H9 (cell line): ENCODE results near the gene CC2D1A. TPM values are rescaled to one million over a fixed set of nuclear protein-coding genes. Genes with fewer than 3 reads are reported as not detected.
A peak's percentile ranks its signal among the peaks of the same experiment; 100 is the strongest.

Source experiments
- DNase-seq: peaks from one replicate; pipeline ENCODE4 v3.0.0-alpha.2; 2017
- H2AFZ ChIP-seq: one replicate; pipeline ENCODE4 v1.6.1; 2013; ENCODE audit warnings: mild to moderate bottlenecking, low read length, control low read depth, moderate library complexity
- H2AK5ac ChIP-seq: 2 replicates; pipeline ENCODE4 v1.6.1; 2013; ENCODE audit warnings: low read length, control low read depth, mixed read lengths; ENCODE audit not compliant: insufficient read length
- H2BK120ac ChIP-seq: one replicate; pipeline ENCODE4 v1.6.1; 2013; ENCODE audit warnings: low read depth, mild to moderate bottlenecking, low read length, control low read depth, inconsistent platforms; ENCODE audit not compliant: poor library complexity, severe bottlenecking
- H2BK12ac ChIP-seq: 2 replicates; pipeline ENCODE4 v1.6.1; 2013; ENCODE audit warnings: low read length, control low read depth, mixed read lengths, low read depth; ENCODE audit not compliant: insufficient read length
- H2BK15ac ChIP-seq: 2 replicates; pipeline ENCODE4 v1.6.1; 2013; ENCODE audit warnings: low read depth, low read length, control low read depth
- H2BK20ac ChIP-seq: one replicate; pipeline ENCODE4 v1.6.1; 2013; ENCODE audit warnings: low read depth, mild to moderate bottlenecking, low read length, control low read depth, inconsistent platforms; ENCODE audit not compliant: poor library complexity, severe bottlenecking
- H2BK5ac ChIP-seq: 2 replicates; pipeline ENCODE4 v1.6.1; 2013; ENCODE audit warnings: low read length, control low read depth, mixed read lengths; ENCODE audit not compliant: insufficient read length
- H3K14ac ChIP-seq: 2 replicates; pipeline ENCODE4 v1.6.1; 2013; ENCODE audit warnings: low read length, control low read depth; ENCODE audit not compliant: insufficient read depth
- H3K18ac ChIP-seq: 2 replicates; pipeline ENCODE4 v1.6.1; 2013; ENCODE audit warnings: low read depth, mild to moderate bottlenecking, mixed read lengths, low read length, control low read depth; ENCODE audit not compliant: insufficient read length
- H3K23ac ChIP-seq: 2 replicates; pipeline ENCODE4 v1.6.1; 2013; ENCODE audit warnings: low read length, control low read depth, mixed read lengths, low read depth; ENCODE audit not compliant: insufficient read length
- H3K23me2 ChIP-seq: 2 replicates; pipeline ENCODE4 v1.6.1; 2013; ENCODE audit warnings: low read depth, mild to moderate bottlenecking, mixed read lengths, low read length, control low read depth; ENCODE audit not compliant: insufficient read length, poor library complexity, severe bottlenecking
- H3K27ac ChIP-seq: 2 replicates; pipeline ENCODE4 v1.5.1; 2013; ENCODE audit warnings: low read length, control low read depth, mixed read lengths, low read depth; ENCODE audit not compliant: insufficient read length
- H3K27me3 ChIP-seq: 2 replicates; pipeline ENCODE4 v1.6.1; 2013; ENCODE audit warnings: low read length, control low read depth, inconsistent platforms; ENCODE audit not compliant: insufficient read depth
- H3K4ac ChIP-seq: 2 replicates; pipeline ENCODE4 v1.6.1; 2013; ENCODE audit warnings: low read depth, mild to moderate bottlenecking, control low read depth, inconsistent platforms, low read length, moderate library complexity
- H3K4me1 ChIP-seq: 2 replicates; pipeline ENCODE4 v1.6.1; 2013; ENCODE audit warnings: low read length, control low read depth, inconsistent platforms; ENCODE audit not compliant: insufficient read depth
- H3K4me2 ChIP-seq: 2 replicates; pipeline ENCODE4 v1.6.1; 2013; ENCODE audit warnings: low read length, control low read depth, mixed read lengths; ENCODE audit not compliant: insufficient read length, insufficient read depth
- H3K56ac ChIP-seq: 2 replicates; pipeline ENCODE4 v1.6.1; 2013; ENCODE audit warnings: low read depth, mild to moderate bottlenecking, mixed read lengths, low read length, control low read depth; ENCODE audit not compliant: insufficient read length
- H3K79me1 ChIP-seq: 2 replicates; pipeline ENCODE4 v1.6.1; 2013; ENCODE audit warnings: low read depth, mild to moderate bottlenecking, moderate library complexity, low read length, control low read depth, inconsistent platforms; ENCODE audit not compliant: insufficient read depth, poor library complexity, severe bottlenecking
- H3K79me2 ChIP-seq: 2 replicates; pipeline ENCODE4 v1.6.1; 2013; ENCODE audit warnings: low read length, control low read depth, inconsistent platforms; ENCODE audit not compliant: insufficient read depth
- H3K9ac ChIP-seq: 2 replicates; pipeline ENCODE4 v1.6.1; 2013; ENCODE audit warnings: low read length, control low read depth, mixed read lengths; ENCODE audit not compliant: insufficient read length; ENCODE audit errors: extremely low read depth
- H3K9me3 ChIP-seq: one replicate; pipeline ENCODE4 v1.6.1; 2013; ENCODE audit warnings: low read depth, low read length, inconsistent platforms; ENCODE audit not compliant: control insufficient read depth
- H3T11ph ChIP-seq: one replicate; pipeline ENCODE4 v1.6.1; 2013; ENCODE audit warnings: mild to moderate bottlenecking, low read length, control low read depth, inconsistent platforms
- H4K20me1 ChIP-seq: one replicate; pipeline ENCODE4 v1.6.1; 2013; ENCODE audit not compliant: control insufficient read depth, insufficient read length, insufficient read depth
- H4K5ac ChIP-seq: 2 replicates; pipeline ENCODE4 v1.6.1; 2013; ENCODE audit warnings: low read depth, mild to moderate bottlenecking, mixed read lengths, low read length, control low read depth; ENCODE audit not compliant: insufficient read length
- H4K8ac ChIP-seq: replicated peaks from 2 replicates; pipeline ENCODE4 v1.6.1; 2013; ENCODE audit warnings: low read length, control low read depth, mixed read lengths, low read depth; ENCODE audit not compliant: insufficient read length
- H4K91ac ChIP-seq: 2 replicates; pipeline ENCODE4 v1.6.1; 2013; ENCODE audit warnings: low read depth, mild to moderate bottlenecking, moderate library complexity, mixed read lengths, low read length, control low read depth; ENCODE audit not compliant: insufficient read length
- H3K27ac Mint-ChIP-seq, 3 experiments: 2 replicates in 2 of 3; 3 replicates in 1 of 3; pipeline ENCODE4 v1.8.0; 2020 to 2021; ENCODE audit warnings: mixed read lengths in 3 of 3, mild to moderate bottlenecking in 1 of 3, moderate library complexity in 1 of 3
- H3K27me3 Mint-ChIP-seq: 2 replicates; pipeline ENCODE4 v1.8.0; 2021; ENCODE audit warnings: low read depth, mild to moderate bottlenecking, moderate library complexity, mixed read lengths
- H3K36me3 Mint-ChIP-seq, 3 experiments: 2 replicates in 2 of 3; 3 replicates in 1 of 3; pipeline ENCODE4 v1.8.0; 2020 to 2021; ENCODE audit warnings: low read depth in 3 of 3, mixed read lengths in 3 of 3; ENCODE audit not compliant: insufficient read depth in 1 of 3
- H3K4me1 Mint-ChIP-seq, 2 experiments: 2 replicates each; pipeline ENCODE4 v1.8.0; 2020; ENCODE audit warnings: mixed read lengths in 2 of 2
- H3K4me3 Mint-ChIP-seq, 2 experiments: 2 replicates in 1 of 2; 3 replicates in 1 of 2; pipeline ENCODE4 v1.8.0; 2020 to 2021; ENCODE audit warnings: mild to moderate bottlenecking in 2 of 2, mixed read lengths in 2 of 2, moderate library complexity in 1 of 2
- H3K9me3 Mint-ChIP-seq, 2 experiments: 2 replicates in 1 of 2; 3 replicates in 1 of 2; pipeline ENCODE4 v1.8.0; 2020; ENCODE audit warnings: mild to moderate bottlenecking in 2 of 2, mixed read lengths in 2 of 2, moderate library complexity in 1 of 2
- CTCF ChIP-seq: fragments of 200-600 bp; sonication (generic); conservative IDR thresholded peaks from 3 replicates; pipeline ENCODE4 v1.8.0; 2021; ENCODE audit warnings: antibody characterized with exemption, mild to moderate bottlenecking
- WGBS: extraction: QIAGEN DNeasy Blood & Tissue Kit; methylation state at CpG from one replicate; pipeline ENCODE4 v1.1.7; 2013; ENCODE audit warnings: missing lambda C conversion rate, low lambda C conversion rate, mixed read lengths; ENCODE audit not compliant: insufficient read length; ENCODE audit errors: extremely low coverage; 5-methylcytosine and 5-hydroxymethylcytosine counted together
- total RNA-seq: library from RNA; stranded (reverse); gene quantifications from 2 replicates; pipeline ENCODE4 v1.2.1, GENCODE V29; 2021

CC2D1A gene
- total RNA-seq, 1 experiment from 2014 or later, result 48.5 TPM

GRCh38 chr19:13951799-13952153 is 45.8 kb downstream of the CC2D1A start:
- H4K8ac ChIP-seq, result no peak overlapping the region
- no peak for DNase-seq
- no peak overlapping the region for H4K91ac ChIP-seq
- H3K4ac ChIP-seq, result no peak overlapping the region
- Mint-ChIP-seq H3K4me3 (peak overlapping the region; percentile 86 to 92), H3K27ac (peak overlapping the region in 1 of 3 experiments; percentile 87; a peak in 2 of 7 replicates), H3K27me3 (peaks cover 2% of the 10 kb centered on the region; the same call in 1 of the 2 replicates), H3K4me1 (peaks cover 9 to 12% of the 10 kb centered on the region in 2 experiments), H3K36me3 (peaks cover 8 to 22% (median 19%) of the 10 kb centered on the region in 3 experiments; a peak in 5 of 7 replicates), H3K9me3 (no peaks in the 10 kb centered on the region)
- no peaks in the 10 kb centered on the region for H4K20me1 ChIP-seq
- H2AK5ac ChIP-seq, result no peak overlapping the region
- H3T11ph ChIP-seq, result no peak overlapping the region
- no peak overlapping the region for H3K14ac ChIP-seq
- no peak overlapping the region for H2BK5ac ChIP-seq
- H3K23me2 ChIP-seq, result peaks cover 11% of the 10 kb centered on the region
- no peak overlapping the region for H2BK120ac ChIP-seq
- H2BK15ac ChIP-seq, result no peak overlapping the region
- H3K79me2 ChIP-seq, result peaks cover 6% of the 10 kb centered on the region; the same call in 1 of the 2 replicates
- H3K18ac ChIP-seq, result peak overlapping the region; percentile 21
- H2BK12ac ChIP-seq, result no peak overlapping the region
- no peak overlapping the region for H4K5ac ChIP-seq
- H2BK20ac ChIP-seq, result no peak overlapping the region
- H3K9me3 ChIP-seq, result no peaks in the 10 kb centered on the region
- no peak overlapping the region for H2AFZ ChIP-seq
- peak overlapping the region; percentile 66 for H3K4me2 ChIP-seq
- WGBS, result no CpG with 5 or more reads among the region's 20 CpGs
- H3K27me3 ChIP-seq, result no peaks in the 10 kb centered on the region
- no peak for TF ChIP-seq CTCF
- H3K23ac ChIP-seq, result no peak overlapping the region
- peaks cover 8% of the 10 kb centered on the region for H3K79me1 ChIP-seq
- no peak overlapping the region for H3K9ac ChIP-seq
- H3K4me1 ChIP-seq, result no peaks in the 10 kb centered on the region
- H3K56ac ChIP-seq, result no peak overlapping the region
- no peak overlapping the region for H3K27ac ChIP-seq
